Panc1 (cell line): Measurements from ENCODE around the gene DTNBP1. TPM values are rescaled to one million over a fixed set of nuclear protein-coding genes. Genes with fewer than 3 reads are reported as not detected.

Experiments
- ATAC-seq: fragments of 200-7000 bp; cut with Tn5 transposase; 2 replicates; pipeline ENCODE4 v1.9.1; 2020; ENCODE audit warnings: mild to moderate bottlenecking, moderate library complexity
- BruUV-seq: library from RNA; stranded (reverse); fragments of 400-500 nt; replicated peaks from 2 replicates; lab custom pipeline; 2021; lab: Mats Ljungman, UMichigan
- CTCF ChIA-PET: fragments of 300-600 bp; sonication (Branson Sonifier 250); formaldehyde crosslinking; loops from one replicate; lab custom pipeline; 2022; ENCODE audit warnings: antibody characterized with exemption; lab: Charles Lee
- POLR2A ChIA-PET: fragments of 300-600 bp; sonication (Branson Sonifier 250); formaldehyde crosslinking; loops from one replicate; lab custom pipeline; 2022; ENCODE audit warnings: antibody characterized with exemption; lab: Charles Lee
- DNase-seq: peaks from one replicate; pipeline ENCODE4 v3.0.0-alpha.2; 2010; ENCODE audit warnings: low read depth, low spot score
- H3K27ac ChIP-seq: 2 replicates; pipeline ENCODE4 v1.5.1; 2011; ENCODE audit warnings: mild to moderate bottlenecking, low read length, inconsistent platforms
- H3K27me3 ChIP-seq: fragments of 200-500 bp; sonication (Bioruptor generic); 2 replicates; pipeline ENCODE4 v1.6.0; 2014; ENCODE audit warnings: low read length, inconsistent platforms; ENCODE audit not compliant: control insufficient read depth, insufficient read depth
- H3K36me3 ChIP-seq: fragments of 200-500 bp; sonication (Bioruptor generic); 2 replicates; pipeline ENCODE4 v1.5.1; 2014; ENCODE audit warnings: inconsistent platforms, mild to moderate bottlenecking, low read length, moderate library complexity; ENCODE audit not compliant: control insufficient read depth, insufficient read depth
- H3K4me1 ChIP-seq: 2 replicates; pipeline ENCODE4 v1.5.1; 2011; ENCODE audit warnings: inconsistent platforms, mild to moderate bottlenecking, low read length, moderate library complexity; ENCODE audit not compliant: control insufficient read depth, insufficient read depth
- H3K4me3 ChIP-seq, 2 experiments: 2 replicates each; pipeline ENCODE4 v1.5.1; 2011 to 2012; ENCODE audit warnings: low read depth in 2 of 2, low read length in 2 of 2, mild to moderate bottlenecking in 2 of 2, inconsistent platforms in 1 of 2, moderate library complexity in 1 of 2
- H3K9me3 ChIP-seq: fragments of 200-500 bp; sonication (Bioruptor generic); 2 replicates; pipeline ENCODE4 v1.5.1; 2014; ENCODE audit warnings: low read depth, mild to moderate bottlenecking, inconsistent platforms, low read length, moderate library complexity; ENCODE audit not compliant: control insufficient read depth, insufficient read depth
- CTCF ChIP-seq: fragments of 450-650 bp; IDR thresholded peaks from 2 replicates; pipeline ENCODE4 v1.5.1; 2017; ENCODE audit warnings: mild to moderate bottlenecking
- POLR2AphosphoS5 ChIP-seq: IDR thresholded peaks from 2 replicates; pipeline ENCODE4 v1.6.1; 2012; ENCODE audit warnings: mild to moderate bottlenecking, low read depth, low read length, moderate library complexity
- REST ChIP-seq, 2 experiments: IDR thresholded peaks; 2 replicates each; pipeline ENCODE4 v1.6.1; 2011 to 2012; ENCODE audit warnings: low read depth in 2 of 2, control low read depth in 1 of 2, low read length in 1 of 2, mild to moderate bottlenecking in 1 of 2, moderate library complexity in 1 of 2; ENCODE audit not compliant: insufficient read depth in 1 of 2
- SIN3A ChIP-seq: IDR thresholded peaks from 2 replicates; pipeline ENCODE4 v1.6.1; 2012; ENCODE audit warnings: low read depth, mild to moderate bottlenecking, low read length, moderate library complexity, borderline replicate concordance; ENCODE audit not compliant: insufficient read depth
- TCF7L2 ChIP-seq: IDR thresholded peaks from 2 replicates; pipeline ENCODE4 v1.6.1; 2011; ENCODE audit warnings: mild to moderate bottlenecking, low read depth, low read length, inconsistent platforms
- in situ Hi-C: cut with HindIII; loops from 2 replicates; pipeline ENCODE4 v1.10.0; 2016; ENCODE audit warnings: low sequenced_read_pairs, low pct_unique_long_range_greater_than_20kb
- intact Hi-C: fragments of 100-400 bp; cut with micrococcal nuclease; formaldehyde crosslinking; loops from one replicate; pipeline ENCODE4 v1.10.0; 2022; ENCODE audit not compliant: unreplicated experiment
- total RNA-seq: library from RNA; stranded (reverse); gene quantifications from one replicate; pipeline ENCODE4 v1.2.1, GENCODE V29; 2021; ENCODE audit not compliant: unreplicated experiment

The DTNBP1 gene
- total RNA-seq, 1 experiment from 2014 or later = 29.3 TPM

- H3K27ac ChIP-seq = no peak overlapping the region
- H3K4me3 ChIP-seq = no peak overlapping the region
- no peak for TF ChIP-seq TCF7L2
- no peak for TF ChIP-seq SIN3A
- TF ChIP-seq REST (IDR thresholded peaks at IDR 0.05; ENCODE audit: insufficient read depth in 1 of 2, low read depth in 2 of 2, low read length in 1 of 2) = no peak
- no peak for TF ChIP-seq POLR2AphosphoS5
- no peak for TF ChIP-seq CTCF
- in situ Hi-C loops (no loop called here), intact Hi-C loops (no loop called here)
- ATAC-seq (no peak), DNase-seq (no peak)
- BruUV-seq = no TSS peak
- H3K9me3 ChIP-seq = no peaks in the 10 kb centered on the region
- no peaks in the 10 kb centered on the region for H3K36me3 ChIP-seq
- CTCF ChIA-PET = no interaction called here
- POLR2A ChIA-PET = no interaction called here
- H3K27me3 ChIP-seq = no peaks in the 10 kb centered on the region
- no peaks in the 10 kb centered on the region for H3K4me1 ChIP-seq
Measured at GRCh38 chr6:15615802-15616201, 47.0 kb downstream of the DTNBP1 start.

- intact Hi-C loops (no loop called here), in situ Hi-C loops (no loop called here)
- Histone ChIP-seq H3K27ac (no peak overlapping the region), H3K4me3 (no peak overlapping the region), H3K36me3 (no peaks in the 10 kb centered on the region), H3K27me3 (no peaks in the 10 kb centered on the region), H3K4me1 (no peaks in the 10 kb centered on the region), H3K9me3 (no peaks in the 10 kb centered on the region)
- BruUV-seq = no TSS peak
- ChIA-PET CTCF (no interaction called here), POLR2A (no interaction called here)
- no peak for ATAC-seq
- no peak for TF ChIP-seq TCF7L2
- TF ChIP-seq POLR2AphosphoS5 = no peak
- TF ChIP-seq SIN3A = no peak
- TF ChIP-seq REST (IDR thresholded peaks at IDR 0.05; ENCODE audit: insufficient read depth in 1 of 2, low read depth in 2 of 2, low read length in 1 of 2) = no peak
- TF ChIP-seq CTCF = no peak
- DNase-seq = no peak
Measured at GRCh38 chr6:15614277-15614676, 48.6 kb downstream of the DTNBP1 start.
